ENCODE measurements around the gene IKZF3.
"Not testable (repeated sequence)": the region's sequence is repeated elsewhere in the genome, so short reads cannot be mapped to it uniquely, and the experiment has no call there.

IKZF3 gene

DNA sequence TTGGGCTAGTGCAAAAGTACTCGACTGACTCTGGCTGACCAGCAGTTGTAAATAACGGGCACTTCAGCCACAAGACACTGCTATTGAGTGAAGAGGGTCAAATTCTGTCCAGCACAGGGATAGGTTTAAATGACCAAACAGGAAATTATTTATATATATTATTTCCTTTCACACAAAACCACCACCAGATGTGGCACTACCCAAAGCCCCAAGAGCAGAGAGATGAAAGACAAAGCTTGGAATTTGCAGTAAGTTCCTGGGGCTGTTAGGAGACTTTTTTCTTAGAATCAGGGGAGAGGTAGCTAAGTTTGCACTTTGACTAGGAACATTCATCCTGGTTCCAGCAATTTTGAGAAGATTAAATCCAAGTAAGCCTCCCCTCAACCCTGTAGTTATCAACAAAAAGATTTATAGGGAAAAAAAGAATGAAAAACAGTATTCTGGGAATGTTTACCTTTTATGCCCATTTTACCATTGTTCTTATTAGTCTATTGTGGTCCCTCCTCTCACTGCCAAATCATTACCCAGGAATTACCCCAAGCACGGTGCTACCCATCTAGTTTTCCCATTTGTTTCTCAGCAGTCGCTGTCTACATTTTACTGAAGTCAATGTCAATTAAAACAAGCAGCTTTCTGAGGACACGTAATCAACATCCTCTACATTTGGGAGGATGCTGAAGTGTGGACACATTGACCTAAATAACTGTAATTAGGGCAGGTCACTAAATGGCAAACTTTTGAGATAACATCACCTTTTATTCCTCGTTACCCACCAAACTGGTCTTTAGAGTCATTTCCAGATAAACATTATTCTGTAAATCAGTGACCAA is 82.9 kb downstream of the IKZF3 start:
- DNase-seq (ENCODE audit: low read depth), result peak; percentile 4

DNA sequence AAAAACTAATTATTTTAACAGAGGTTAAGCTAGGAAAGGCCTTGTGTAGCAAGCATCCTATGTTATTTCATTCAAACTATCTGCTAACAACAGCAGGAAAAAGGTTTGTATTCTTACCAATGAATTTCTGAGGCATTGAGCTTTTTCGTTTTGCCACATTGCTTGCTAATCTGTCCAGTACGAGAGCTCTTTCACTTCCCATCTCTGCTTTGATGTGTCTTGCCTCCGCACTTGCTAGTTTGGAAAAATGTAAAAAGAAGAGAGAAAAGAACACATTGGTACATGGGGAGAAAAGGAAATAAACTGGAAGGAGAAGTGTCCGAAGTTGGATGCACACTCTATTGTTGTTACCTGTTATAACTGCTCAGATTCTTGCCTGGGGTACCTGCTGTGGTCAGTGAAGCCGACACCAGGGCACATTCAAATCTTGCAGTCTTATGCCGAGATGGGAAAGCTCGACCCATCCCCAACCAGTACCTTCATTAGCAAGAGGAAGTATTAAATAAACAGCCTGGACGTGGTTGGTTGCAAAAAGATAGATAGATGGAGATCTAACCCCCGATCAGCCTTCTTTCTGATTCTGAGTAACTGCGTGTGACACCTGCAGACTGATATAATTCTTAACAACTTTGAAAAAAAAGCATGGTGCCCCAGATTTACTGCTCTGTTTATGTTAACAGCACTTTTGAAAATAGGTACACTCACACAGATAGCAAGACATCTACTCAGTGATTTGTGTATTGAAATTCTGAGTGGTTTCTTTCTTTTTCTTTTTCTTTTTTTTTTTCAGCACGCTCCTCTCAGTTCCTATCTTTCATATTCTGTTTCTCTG is 86.4 kb downstream of the IKZF3 start:
- no peak for DNase-seq (ENCODE audit: low read depth)

GRCh38 chr17:39776252-39776651 is 87.9 kb downstream of the IKZF3 start:
- DNase-seq (ENCODE audit: low read depth), result no peak

DNA sequence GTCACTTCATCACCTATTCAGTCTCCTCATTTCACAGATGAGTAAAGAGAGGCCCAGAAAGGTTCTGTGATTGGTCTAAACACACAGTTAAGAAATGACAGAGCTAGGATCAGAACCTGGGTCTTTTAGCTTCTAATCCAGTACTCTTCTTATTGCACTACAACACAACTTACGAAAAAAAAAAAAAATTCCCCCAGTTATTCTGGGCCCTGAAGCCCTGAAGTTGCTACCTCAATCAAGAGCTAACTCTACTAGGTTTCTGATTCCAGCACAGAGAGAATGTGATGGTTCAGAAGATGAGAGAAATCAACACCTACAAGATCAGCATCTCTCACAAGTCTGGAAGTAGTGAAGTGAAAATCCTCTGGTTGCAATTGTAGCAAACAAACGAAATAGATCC is 89.1 kb downstream of the IKZF3 start:
- no peak for DNase-seq (ENCODE audit: low read depth)

DNA sequence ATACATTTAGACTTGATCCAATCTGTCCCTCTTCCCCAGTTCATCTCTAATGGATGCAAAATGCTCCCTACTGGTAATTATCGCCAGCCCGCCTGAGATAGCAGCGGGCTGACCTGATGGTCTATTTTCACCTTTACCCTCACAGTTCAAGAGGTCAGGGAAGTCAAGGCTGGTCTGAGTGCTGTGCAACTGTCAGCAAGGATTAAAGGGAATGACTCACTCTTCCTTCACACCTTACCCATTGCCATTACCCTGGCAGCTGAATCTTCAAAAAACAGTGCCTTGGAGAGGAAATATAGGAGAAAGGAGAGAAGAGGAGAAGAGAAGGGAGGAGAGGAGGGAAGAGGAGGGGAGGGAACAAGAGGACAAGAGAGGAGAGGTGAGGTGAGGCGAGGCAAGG is 90.1 kb downstream of the IKZF3 start:
- no peak for DNase-seq (ENCODE audit: low read depth)

DNA sequence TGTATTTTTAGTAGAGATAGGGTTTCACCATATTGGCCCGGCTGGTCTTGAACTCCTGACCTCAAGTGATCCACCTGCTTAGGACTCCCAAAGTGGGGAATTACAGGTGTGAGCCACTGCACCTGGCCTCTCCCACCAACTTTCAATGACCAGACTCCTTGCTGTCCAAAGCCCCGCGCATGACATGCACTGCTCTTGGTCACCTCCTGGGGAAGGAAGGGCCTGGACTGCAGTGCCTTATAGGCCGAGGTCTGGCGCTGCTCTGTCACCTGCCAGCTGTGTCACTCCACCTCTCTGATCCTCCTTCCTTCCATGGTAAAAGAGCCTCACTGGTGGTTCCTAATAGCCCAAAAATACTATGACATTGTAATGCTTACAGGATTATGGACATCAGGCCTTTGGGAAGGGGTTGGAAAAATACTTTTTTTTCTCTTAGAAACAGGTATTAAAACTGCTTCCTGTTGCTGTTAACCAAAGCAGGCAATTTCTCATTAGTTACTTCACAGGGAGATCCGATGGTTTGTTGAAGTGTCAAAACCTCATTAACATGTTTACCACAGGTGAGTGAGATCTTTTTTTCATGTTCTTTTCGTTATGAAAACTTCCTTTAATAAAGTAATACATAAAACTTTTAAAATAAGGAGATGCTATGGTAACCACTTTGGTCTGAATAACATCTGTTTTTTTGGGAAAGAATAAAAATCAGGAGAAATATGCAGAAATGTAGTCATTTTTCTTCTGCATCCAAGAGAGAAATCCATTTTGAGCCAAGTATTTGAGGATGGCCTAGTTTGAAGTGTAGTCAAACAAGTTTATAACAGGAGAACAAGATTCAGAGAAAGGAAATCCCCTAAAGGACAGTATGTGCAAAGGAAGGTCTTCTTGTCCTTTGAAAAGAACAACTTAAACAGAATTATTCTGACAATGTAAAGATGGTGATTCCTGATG is 90.9 kb downstream of the IKZF3 start:
- no peak for DNase-seq (ENCODE audit: low read depth)

GRCh38 chr17:39772415-39772814 is 91.7 kb downstream of the IKZF3 start:
- no peak for DNase-seq (ENCODE audit: low read depth)

- DNase-seq (ENCODE audit: low read depth), result no peak
Observed at GRCh38 chr17:39769974-39770587, 94.0 kb downstream of the IKZF3 start.

DNA sequence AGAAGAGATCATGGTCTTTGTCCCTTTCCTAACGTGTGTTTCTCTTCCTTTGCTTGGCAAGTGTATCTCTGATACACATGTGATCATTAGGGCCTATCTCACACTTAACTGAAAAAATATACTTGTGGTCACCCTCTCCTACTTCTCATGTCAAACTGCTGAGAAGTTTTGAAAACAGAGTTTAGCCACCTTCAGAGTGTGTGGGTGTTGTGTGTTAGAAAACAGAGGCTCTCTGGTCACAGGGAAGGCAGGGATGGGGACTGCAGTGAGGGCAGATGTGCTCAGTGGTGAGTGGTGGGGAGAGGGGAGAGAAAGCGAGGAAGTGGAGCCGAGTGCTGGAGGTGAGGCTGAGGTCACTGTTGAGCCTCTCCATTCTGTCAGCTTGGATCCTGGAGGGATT is 97.0 kb downstream of the IKZF3 start:
- DNase-seq (ENCODE audit: low read depth), result no peak

DNA sequence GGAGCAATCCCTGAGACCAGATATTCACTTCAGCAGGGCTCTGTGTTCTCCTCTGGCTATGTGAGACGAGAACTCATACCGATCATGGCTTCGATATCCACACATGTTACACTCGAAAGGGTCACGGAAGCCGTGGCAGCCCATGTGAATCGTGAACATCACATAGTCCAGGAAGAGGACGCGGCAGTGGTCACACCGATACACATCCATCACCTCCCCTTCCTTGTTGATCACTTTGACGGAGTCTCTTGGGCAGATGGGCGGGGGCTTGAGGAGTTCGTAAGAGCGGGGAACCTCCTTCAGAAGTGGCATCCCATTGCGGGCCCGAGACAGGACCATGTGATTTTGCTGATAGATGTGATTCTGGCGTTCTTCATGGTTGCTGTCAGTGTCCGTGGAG is 98.3 kb downstream of the IKZF3 start:
- DNase-seq (ENCODE audit: low read depth), result no peak

DNA sequence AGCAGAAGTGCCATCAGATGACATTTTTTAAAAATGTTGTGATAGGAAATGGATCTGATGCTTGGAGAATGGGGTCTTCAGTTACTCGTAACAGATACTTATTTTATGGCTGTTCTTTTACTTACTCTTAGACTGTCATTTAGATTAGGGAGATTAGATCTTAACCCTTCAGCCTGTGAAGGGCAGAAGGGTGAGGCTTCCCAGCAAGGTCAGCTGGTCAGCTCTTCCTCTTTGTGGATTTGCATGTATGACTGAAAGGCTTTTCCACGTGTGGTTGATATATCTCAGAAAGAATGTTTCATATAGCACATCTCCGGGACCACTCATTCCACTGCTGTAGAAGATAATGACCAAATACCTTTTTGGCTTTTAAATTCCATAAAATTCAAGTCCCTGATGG is 98.9 kb downstream of the IKZF3 start:
- DNase-seq (ENCODE audit: low read depth), result no peak

GRCh38 chr17:39764171-39764570 is 99.9 kb downstream of the IKZF3 start:
- DNase-seq (ENCODE audit: low read depth), result not testable (repeated sequence)

DNA sequence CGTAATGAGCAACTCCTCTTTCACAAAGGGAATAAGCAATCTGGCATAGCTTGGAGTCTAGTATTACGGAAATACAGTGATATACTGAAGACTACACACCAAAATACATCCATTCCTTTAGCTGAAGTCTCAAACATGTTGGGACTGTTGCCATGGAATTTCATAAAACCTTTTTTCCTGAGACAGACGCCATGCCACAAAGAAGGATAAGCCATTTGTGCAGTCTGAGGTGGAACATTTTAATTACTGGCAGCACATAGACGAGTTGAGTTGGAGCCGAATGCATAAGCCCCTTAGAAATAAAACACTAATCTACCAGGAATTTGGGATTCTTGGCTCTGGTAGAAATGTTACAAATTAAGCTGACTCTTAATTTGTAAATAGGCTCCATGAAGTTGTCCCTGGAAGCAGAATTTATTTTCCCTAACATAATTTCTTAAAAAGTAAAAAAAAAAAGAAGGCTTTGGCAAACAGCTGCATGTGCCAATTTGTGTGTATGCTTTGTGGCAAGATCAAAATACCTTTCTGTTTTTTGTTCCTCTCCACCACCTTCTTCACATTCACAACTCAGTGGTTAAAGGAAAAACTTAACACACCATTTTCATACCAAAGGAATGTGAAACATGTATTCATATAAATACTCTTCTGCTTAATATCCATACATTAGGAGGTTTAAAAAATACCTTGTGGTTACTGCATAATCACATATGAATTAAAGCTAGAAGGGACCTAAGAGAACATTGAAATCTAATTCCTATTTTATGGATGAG is 100.9 kb downstream of the IKZF3 start:
- peak; percentile 54 for DNase-seq (ENCODE audit: low read depth)

GRCh38 chr17:39761861-39762496 is 102.1 kb downstream of the IKZF3 start:
- DNase-seq (ENCODE audit: low read depth), result peak; percentile 35

GRCh38 chr17:39759204-39759603 is 104.9 kb downstream of the IKZF3 start:
- no peak for DNase-seq (ENCODE audit: low read depth)

GRCh38 chr17:39757931-39758873 is 105.9 kb downstream of the IKZF3 start:
- DNase-seq (ENCODE audit: low read depth), result no peak

GRCh38 chr17:39757176-39757662 is 106.9 kb downstream of the IKZF3 start:
- DNase-seq (ENCODE audit: low read depth), result no peak

GRCh38 chr17:39756380-39757079 is 107.6 kb downstream of the IKZF3 start:
- no peak for DNase-seq (ENCODE audit: low read depth)

All from amniotic epithelial cell (primary cell).